Mucosa of gallbladder (tissue), 1 donor: ENCODE results near the gene XYLT1. TPM values are rescaled to one million over a fixed set of nuclear protein-coding genes. Genes with fewer than 3 reads are reported as not detected.

Experiments
- DNase-seq: peaks from one replicate; pipeline ENCODE4 v3.0.0-alpha.2; 2020; ENCODE audit warnings: low spot score
- total RNA-seq: library from RNA; stranded (reverse); gene quantifications from one replicate; pipeline ENCODE4 v1.2.1, GENCODE V29; 2021
- donor health status: DM: no; HTN: no; CAD: no.

XYLT1 gene
- total RNA-seq, 1 donor from 2014 or later: 8.6 TPM

DNA sequence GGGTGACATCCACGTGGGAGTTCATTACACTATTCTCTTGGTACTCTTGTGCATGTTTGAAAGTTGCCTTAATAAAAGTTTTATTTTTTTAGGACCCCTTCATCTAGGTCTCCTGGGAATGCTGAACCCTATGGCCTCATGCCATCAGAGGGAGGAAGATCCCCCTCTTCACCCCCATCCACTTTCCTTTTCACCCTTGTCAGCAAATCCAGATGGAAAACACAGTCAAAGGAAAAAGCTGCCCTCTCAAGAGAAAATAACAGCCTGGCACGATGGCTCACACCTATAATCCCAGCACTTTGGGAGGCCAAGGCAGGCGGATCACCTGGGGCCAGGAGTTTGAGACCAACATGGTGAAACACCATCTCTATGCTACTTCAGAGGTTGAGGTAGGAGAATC is 274.2 kb downstream of the XYLT1 start:
- no peak for DNase-seq

DNA sequence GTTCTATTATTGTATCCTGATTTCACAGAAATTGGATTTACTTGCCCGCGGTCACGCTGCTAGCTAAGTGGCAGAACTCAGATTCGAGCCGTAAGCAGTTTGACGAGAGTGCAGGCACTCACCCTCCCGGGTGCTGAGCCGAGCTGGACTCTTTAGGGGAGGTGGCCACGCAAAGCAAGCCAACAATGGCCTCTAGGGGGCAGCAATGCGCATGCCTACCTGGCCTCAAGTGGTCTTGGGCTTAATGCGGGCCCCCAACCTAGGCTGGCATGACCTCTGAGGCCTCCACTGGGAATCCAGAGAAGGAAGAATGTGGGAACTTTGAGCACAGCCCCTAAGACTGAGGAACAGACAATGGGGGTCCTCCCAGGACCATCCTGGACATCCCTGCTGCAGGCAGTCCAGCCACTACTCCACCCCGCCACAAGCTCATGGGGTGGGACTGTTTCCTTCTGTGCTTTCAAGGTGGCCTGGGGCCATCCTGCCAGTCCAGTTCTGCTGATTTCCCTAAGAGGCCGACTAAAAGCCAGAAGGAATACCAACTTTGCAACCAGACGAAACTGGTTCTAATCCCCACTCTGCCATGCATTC is 276.5 kb downstream of the XYLT1 start:
- DNase-seq: peak; percentile 42

DNA sequence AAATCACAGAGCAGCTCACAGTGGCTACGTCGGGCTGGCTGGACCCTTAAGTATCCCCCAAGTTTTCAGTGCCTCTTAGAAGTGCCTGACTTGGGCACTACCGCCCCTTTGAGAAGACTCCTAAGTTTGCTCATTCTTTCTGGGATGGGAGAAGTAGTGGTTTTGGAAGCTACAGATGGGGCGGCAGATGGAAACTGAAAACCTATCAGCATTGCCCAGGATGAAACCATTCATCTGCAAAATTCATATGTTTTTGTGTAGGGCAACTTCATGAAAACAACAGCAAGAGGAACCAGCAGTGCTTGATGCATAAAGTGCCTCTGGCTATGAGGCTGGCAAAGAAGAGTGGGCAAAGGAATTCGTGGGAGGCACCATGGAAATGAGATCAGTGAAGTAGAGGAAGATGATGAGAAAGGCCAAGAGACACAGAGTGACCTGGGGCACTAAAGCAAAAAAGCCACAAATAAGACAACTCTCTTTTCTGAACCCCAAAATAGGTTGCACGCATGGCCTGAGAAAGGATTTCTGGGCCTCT is 277.1 kb downstream of the XYLT1 start:
- DNase-seq: no peak

DNA sequence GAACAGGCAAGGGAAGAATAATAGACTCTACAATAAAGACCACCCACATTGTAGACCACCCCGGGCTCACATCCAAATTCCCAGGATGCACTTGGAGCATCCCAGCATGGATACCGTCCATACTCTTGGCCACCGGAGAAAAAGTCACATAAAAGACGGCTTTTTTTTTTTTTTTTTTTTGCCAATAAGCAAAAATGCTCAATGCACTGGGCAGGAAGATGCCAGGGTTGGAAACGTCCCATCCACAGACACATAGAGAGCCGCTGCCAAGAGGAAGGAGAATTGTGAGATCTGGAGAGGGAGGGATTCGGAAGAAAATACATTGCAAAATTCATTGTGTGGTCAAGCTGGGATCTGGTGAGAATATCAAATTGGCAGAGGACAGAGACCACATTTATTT is 286.7 kb downstream of the XYLT1 start:
- no peak for DNase-seq

DNA sequence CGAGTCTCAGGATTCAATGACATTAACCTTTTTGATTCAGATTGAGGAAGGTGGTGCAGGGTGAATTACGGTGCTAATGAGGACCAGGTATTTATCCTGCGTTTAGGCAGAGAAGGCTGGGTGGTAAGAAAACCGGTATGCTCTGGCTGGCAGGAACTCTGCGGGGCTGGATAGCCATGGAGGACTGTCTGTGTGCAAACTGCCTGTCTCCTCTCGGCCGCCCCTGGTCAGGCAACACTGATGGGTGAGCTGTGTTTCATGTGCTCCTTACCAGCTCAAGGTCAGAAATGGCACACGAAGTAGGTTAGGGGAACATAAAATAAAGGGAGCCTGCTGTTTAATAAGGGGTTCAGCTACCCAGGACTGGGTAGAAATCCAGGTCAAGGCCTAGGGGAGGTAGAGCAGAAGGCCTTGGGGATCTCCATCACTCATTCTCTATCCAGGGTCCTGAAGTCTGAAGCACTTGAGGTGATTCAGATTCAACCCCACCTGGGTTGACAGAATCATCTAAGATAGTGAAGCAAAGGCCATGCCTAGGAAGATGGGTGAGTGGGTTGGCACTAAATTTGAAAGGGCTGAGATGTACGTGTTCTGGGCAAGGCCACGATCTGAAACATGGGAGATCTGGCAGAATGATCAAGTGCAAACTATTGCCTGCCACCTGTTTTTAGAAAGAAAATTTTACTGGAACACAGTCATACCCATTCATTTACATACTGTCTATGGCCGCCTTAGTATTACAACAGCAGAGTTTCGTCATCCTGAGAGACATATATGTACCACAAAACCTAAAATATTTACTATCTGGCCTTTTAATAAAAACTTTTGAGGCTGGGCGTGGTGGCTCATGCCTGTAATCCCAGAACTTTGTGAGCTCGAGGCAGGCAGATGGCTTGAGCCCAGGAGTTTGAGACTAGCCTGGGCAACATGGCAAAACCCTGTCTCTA is 292.5 kb downstream of the XYLT1 start:
- DNase-seq: no peak

DNA sequence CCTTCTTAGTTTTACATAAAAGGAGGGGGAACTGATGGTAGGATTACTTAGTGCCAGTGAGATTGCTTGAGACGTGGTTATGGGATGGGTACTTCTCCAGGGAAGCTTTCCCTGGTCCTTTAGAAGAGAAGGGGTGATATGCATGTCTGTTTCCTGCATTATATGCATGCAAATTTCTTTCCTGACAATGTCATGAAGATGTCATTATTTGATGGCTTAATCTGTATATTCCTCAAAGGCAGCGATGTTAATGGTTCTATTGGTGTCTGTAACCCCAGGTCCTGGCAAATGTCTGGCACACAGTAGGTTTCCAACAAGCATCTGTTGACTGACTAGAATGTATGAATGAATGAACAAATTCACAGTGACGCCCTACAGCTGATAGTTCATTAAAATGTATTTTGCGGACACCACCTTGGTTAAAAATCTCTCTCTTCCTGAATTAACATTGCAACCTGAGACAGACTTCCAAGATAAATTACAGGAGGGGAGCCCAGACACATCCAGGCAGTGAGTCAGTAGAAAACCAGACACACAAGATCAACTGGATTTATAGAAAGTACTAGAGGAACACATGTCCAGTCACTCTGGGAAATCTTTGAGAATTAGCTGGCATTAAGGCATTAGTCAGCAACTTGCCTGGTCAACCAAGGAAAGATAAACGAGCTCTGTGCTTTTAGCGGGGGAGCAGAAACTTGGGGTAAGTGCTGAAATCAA is 293.4 kb downstream of the XYLT1 start:
- no peak for DNase-seq

DNA sequence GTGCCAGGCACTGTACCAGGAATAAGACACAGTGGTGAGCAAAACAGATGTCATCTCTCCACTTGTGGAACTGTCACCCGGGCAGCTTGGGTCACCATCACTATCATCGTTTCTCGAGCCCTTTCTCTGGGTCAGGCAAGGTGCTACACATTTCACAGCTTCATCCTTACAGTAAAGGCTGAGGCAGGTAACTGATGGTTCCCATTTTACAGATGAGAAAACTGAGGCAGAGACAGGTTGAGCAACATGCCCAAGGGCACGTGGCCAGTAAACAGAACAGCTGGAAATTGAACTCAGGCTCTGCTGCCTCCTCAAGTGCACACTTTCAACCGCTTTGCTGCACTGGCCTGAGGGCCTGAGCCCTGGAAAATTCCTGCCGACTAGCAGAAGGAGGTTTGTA is 294.6 kb downstream of the XYLT1 start:
- DNase-seq: no peak

DNA sequence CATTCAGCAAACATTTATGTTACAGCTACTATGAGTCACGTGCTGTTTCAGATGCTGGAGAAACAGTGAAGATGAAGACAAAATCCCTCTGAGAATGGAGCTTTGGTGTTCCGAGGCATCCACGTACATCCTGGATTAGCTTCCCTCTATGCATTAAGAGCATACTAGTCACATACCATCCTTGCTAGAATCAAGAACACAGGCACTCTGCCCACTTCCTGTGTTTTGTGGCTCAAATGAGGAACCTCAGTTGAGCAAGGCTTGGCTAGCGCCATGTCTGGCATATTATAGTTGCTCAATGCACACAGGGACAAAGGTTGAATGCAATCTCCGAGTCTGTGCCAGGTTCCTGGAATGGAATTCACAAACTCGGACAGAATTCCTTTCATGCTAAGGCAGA is 297.5 kb downstream of the XYLT1 start:
- peak; percentile 42 for DNase-seq

DNA sequence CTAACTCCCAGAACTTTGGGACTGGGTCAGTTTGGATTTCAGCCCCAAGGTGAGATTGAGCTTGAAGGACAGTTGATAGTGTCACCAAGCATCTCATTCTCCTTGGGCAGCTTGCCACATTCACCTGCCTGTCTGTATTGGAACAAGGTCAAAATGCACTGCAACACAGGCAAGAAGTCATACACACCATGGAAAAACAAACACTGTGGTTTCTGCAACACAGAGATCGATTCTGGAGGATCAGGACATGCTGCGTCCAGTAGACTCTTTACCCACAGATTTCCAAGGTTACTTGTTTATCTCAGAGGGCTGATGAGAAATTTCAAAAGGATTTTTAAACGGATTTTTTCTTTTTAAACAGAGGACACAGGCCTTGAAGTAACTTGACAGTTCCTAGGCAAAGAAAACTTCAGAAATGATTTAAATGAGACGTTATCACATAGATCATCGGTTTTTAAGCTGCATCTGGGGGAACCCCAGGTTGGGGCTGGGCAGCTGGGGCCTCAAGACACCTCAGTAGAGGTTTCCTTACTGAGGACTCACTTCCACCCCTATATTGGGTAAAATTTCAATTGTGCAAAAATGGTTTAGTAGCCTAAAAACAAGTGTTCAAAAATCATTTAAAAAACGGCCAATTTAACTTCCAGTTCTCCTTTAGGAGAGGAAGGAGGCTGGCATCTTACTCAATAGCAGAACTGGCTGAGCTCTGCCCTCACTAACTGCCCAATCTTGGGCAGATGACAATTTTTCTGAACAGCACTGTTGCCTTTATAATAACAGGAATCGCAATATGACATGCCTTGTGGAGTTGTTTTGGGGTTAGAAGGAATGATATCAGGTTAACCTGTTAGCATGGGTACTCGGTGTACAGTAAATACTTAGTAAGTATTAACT is 299.3 kb downstream of the XYLT1 start:
- DNase-seq: peak; percentile 67

DNA sequence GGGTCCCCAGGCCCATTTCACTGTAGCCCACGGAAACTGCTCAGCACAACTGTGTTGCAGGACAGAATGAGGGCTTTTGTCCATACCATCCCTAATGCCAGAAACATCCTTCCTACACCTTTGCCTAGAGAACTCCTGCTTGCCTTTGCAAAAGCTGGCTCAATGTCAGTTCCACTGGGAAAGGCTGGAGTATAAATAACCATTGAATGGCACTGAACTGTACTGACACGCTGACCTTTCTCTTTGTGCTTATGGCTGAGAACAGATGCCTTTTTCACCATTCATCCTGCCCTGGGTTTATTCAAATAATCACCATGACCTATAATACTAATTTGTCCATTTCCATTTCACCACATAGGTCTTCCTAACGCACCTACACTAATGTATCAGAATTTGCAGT is 300.3 kb downstream of the XYLT1 start:
- DNase-seq: no peak

DNA sequence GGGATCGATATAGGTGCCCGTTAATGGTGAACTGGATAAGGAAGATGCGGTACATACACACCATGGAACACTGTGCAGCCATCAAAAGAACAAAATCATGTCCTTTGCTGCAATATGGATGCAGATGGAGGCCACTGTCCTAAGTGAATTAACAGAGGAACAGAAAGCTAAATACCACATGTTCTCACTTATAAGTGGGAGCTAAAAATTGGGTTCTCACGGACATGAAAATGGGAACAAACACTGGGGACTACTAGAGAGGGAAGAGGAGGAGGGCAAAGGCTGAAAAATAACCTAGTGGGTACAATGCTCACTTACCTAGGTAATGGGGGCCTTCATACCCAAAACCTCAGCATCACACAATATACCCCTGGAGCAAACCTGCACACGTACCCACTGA is 302.6 kb downstream of the XYLT1 start:
- no peak for DNase-seq

DNA sequence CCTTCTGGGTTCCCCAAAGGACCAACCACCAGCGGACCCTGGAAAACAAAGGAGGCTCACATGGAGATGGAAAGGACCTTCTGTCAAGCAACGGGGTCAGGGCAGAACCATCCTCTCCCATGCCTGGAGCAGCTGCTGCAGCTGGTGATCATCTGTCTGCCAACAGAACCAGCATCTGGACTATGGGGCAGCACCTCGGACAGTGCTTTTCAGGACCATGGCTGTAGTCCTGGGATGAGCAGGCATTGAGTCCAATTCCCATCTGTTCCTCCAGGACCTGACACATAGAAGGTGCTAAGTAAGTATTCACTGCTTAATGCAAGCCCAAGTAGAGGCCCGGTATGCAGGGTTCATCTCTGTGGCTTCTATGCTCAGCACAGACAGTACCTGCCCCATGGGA is 304.7 kb downstream of the XYLT1 start:
- no peak for DNase-seq

DNA sequence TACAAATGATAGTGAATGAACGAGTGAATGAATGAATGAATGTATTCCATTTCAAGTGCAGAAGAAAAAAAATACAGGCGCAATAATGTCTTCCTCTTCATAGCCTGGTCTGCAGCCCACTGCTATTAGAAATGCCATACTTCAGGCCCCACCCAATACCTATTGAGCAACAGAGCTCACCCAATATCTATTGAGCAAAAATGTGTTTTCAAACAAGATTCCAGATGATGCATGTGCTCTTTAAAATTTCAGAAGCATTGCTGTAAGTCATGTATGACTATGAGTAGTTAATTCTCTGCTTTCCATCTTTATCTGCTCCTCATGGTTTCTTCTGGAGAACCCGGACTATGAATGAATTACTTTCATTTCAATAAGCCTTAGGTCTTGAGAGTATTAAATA is 308.2 kb downstream of the XYLT1 start:
- no peak for DNase-seq

DNA sequence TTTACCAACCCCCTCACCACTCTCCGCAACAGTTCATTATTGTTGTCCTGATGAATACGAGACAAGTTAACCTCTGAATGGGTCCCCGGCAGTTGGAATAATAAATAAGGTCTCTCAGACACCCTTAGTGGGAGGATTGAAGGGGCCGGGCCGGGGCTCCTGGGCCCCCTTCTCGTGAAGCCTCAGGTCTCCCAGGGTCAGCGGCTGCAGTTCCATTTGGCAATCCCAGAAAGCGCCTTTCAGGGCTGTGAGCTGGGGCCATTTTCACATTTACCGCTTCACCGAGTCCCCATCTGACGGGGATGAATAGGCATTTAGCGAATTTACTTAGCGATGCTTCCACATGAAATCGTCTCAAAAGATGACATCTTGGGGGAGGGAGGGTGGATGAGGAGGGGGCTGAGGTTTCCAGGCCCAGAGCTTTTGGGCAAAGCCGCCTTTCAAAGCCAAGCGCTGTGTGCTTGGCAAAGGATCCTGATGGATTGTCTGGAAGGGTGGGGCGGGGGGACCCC is 309.8 kb downstream of the XYLT1 start:
- no peak for DNase-seq

DNA sequence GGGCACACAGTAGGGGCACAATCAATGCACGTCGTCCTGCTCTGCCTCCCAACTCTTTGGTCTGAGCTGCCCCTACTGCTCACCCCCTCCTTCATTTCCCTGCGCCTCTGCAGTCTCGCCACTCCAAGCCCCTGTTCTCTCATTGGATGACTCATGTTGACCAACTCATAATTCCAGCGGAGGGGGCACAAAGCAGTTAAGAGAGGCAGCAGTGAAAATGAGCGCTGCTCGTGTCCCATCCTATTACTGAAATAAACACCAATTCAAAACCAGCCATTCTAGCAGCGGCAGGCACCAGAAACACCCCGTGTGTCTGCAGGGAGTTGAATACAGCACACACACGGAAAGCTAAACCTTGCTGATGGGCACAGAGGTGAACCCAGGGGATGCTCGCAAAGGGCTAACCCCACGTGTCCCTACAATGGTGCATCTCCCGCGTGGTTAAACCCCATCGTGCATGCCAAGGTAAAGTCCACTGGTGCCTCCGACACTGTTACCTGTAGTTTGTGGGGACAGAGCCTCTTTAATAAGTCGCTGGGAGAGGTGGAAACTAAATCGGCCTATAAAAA is 310.4 kb downstream of the XYLT1 start:
- no peak for DNase-seq

DNA sequence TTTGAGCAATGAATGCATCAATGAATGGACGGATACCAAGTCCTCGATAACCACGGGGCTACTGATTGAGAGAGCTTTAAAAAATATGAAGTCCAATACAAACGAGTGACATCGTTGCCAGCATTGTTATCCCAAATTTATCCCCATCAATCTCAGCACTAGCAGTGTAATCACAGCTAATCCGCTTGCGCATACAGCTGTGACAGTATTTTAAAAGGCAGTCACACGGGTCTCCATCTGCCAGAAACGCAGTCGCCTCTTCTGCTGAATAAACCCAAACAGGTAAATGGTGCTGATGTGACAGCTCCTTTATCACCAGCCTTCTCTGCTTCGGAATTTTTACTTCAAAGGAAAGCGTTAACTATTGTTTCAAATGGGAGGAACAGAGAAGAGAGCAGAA is 311.1 kb downstream of the XYLT1 start:
- DNase-seq: no peak

DNA sequence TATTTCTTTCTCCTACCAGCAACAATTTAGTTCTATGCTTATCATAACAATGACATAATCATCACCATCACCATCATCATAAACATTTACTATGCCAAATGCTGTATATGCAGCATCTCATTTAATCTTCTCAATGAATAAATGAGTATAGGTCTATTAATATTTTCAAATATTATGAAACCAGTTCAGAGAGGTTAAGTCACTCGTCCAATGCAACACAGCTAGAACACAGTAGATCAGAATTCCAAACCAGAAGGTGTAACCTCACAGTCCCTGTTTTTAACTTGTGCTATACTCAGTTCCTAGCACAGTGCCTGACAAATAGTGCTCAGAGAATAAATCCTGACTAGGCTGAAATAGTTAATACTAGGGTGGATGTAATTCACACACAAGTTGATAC is 314.8 kb downstream of the XYLT1 start:
- DNase-seq: no peak

DNA sequence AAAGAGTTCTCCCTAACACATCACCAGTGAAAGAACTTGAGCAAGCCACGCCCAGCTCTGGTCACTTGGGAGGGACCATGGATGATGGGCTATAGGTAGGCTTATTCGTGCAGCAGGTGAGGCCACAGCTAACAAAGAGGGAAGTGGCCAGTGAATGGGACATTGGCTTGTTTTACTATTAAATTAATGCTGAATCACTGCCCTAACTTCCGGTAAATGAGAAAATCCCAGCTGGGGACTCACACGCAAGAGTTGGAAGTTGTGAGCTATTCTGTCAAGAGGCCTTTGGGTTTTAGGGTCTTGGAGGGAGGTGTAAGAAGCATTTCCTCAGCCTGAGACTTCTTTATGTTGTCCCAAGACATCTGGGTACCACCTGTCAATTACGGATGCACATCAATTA is 315.3 kb downstream of the XYLT1 start:
- no peak for DNase-seq

DNA sequence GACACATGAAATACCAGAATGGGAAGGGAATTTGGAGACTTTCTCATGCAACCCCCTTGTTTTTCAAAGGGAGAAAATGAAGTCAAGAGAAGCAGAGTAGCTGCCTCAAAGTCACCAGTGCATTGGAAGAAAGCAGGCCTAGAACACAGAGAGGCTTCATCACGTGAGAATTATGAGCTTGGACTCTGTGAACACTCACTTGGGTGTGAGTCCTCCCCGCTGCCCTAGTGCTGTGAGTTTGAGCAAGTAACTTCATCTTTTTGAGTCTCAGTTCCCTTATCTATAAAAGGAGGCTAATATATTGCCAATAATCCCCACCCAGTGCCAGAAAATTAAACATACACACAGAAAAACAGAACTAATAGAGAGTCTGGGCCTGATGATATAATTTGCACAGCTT is 315.8 kb downstream of the XYLT1 start:
- DNase-seq: no peak

DNA sequence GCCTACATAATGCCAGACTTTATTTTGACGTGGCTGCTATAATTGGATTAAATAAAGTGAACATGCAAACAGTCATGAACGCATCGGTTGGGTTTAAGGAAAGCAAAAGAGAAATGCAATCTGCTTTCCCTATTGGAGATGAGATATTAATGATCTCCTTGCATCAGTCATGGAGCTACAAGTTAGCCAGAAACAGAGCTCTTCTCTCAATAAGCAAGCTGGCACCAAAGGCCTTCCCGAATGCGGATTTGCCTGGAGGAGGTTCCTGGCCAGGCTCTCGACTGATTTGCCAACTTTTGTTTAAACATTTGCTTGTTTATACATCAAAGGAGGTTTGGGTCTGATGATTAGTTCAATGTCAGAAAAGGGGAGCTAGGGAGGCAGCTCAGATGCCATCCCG is 318.4 kb downstream of the XYLT1 start:
- no peak for DNase-seq

DNA sequence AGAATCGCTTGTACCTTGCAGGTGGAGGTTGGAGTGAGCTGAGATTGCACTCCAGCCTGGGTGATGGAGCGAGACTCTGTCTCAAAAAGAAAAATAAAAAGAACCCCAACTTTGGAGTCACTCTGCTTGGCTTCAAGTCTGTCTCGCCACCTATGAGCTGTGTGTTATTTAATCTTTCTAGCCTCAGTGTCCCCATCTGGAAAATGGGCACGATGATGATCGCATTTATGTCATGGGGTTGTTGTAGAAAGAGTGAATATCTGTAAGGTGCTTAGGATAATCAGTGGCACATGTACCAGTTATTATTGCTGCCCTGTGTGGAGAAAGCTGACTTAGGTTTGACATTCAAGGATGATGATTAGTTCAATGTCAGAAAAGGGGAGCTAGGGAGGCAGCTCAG is 319.4 kb downstream of the XYLT1 start:
- DNase-seq: no peak
